ENCODE data around the gene ENGASE. TPM values are rescaled to one million over a fixed set of nuclear protein-coding genes. Genes with fewer than 3 reads are reported as not detected.

ENGASE gene
- total and polyA plus RNA-seq, 2 experiments from 2014 or later = 9.0 to 27.1 TPM

- Histone ChIP-seq H3K27ac (ENCODE audit: low read depth) (no peak overlapping the region), H2AFZ (no peak overlapping the region), H3K36me3 (ENCODE audit: insufficient read depth) (no peaks in the 10 kb centered on the region), H3K4me3 (no peak overlapping the region), H4K20me1 (replicated peaks; ENCODE audit: insufficient read depth) (no peaks in the 10 kb centered on the region), H3K4me1 (ENCODE audit: insufficient read depth) (0 out of 2 replicates have a peak, but pooled peaks cover under 1% of the 10 kb centered on the region), H3K9me2 (ENCODE audit: insufficient read depth) (no peaks in the 10 kb centered on the region), H3K79me2 (replicated peaks; ENCODE audit: insufficient read depth) (no peaks in the 10 kb centered on the region), H3K27me3 (ENCODE audit: insufficient read depth) (no peaks in the 10 kb centered on the region), H3F3A (replicated peaks; ENCODE audit: low read depth) (no peaks in the 10 kb centered on the region), H3K4me2 (no peak overlapping the region)
- H3K27ac Mint-ChIP-seq = no peak overlapping the region
- peaks cover 7% of the 10 kb centered on the region for H3K4me1 Mint-ChIP-seq
- DNase-seq (ENCODE audit: low spot score) (no peak), ATAC-seq (no peak)
- H3K27me3 Mint-ChIP-seq (ENCODE audit: insufficient read depth, low read depth, poor library complexity) = peaks cover 3% of the 10 kb centered on the region
- H3K4me3 Mint-ChIP-seq = no peak overlapping the region
- peaks cover 3% of the 10 kb centered on the region; the same call in 1 of the 3 replicates for H3K36me3 Mint-ChIP-seq (ENCODE audit: low read depth)
- H3K9me3 Mint-ChIP-seq = no peaks in the 10 kb centered on the region
- TF ChIP-seq CTCF (conservative IDR thresholded peaks at IDR 0.05; ENCODE audit: low read depth in 2 of 2) (no peak), ZNF114 (CRISPR knock-in tag; IDR thresholded peaks at IDR 0.05) (no peak), EZH2phosphoT487 (IDR thresholded peaks at IDR 0.05; ENCODE audit: unreplicated experiment) (no peak), STAT1 (IDR thresholded peaks at IDR 0.05; ENCODE audit: unreplicated experiment) (no peak), REST (IDR thresholded peaks at IDR 0.05; ENCODE audit: unreplicated experiment) (no peak), ZNF331 (CRISPR knock-in tag; IDR thresholded peaks at IDR 0.05; ENCODE audit: low read depth) (no peak), ZNF462 (CRISPR knock-in tag; IDR thresholded peaks at IDR 0.05) (no peak), ETS1 (IDR thresholded peaks at IDR 0.05) (no peak)
Observed at GRCh38 chr17:79092567-79092966, 17.9 kb downstream of the ENGASE start.

Data from GM23338 (cell line).